Body of pancreas (tissue), 4 donors: Measurements from ENCODE around the gene IMP4. TPM values are rescaled to one million over a fixed set of nuclear protein-coding genes. Genes with fewer than 3 reads are reported as not detected.
A peak's percentile ranks its signal among the peaks of the same experiment; 100 is the strongest.

Experiments used
- ATAC-seq: fragments of 150-250 bp; one replicate; pipeline ENCODE4 v1.9.1; 2016
- DNase-seq, 4 donors: peaks; one replicate each; pipeline ENCODE4 v3.0.0-alpha.2; 2019
- H3K27ac ChIP-seq, 4 donors: fragments of 200-600 bp; sonication (generic); 1 replicate in 3 of 4; 2 replicates in 1 of 4; pipeline versions ENCODE4 v1.5.1 to v1.6.1; 2016 to 2019; ENCODE audit warnings: mild to moderate bottlenecking in 1 of 4, mixed read lengths in 1 of 4, moderate library complexity in 1 of 4
- H3K27me3 ChIP-seq, 2 donors: fragments of 200-600 bp; sonication (generic); one replicate each; pipeline ENCODE4 v1.6.0; 2016; ENCODE audit warnings: mild to moderate bottlenecking in 1 of 2
- H3K36me3 ChIP-seq, 2 donors: fragments of 200-600 bp; sonication (generic); replicated peaks in 1 of 2; 2 replicates each; pipeline ENCODE4 v1.5.1; 2016; ENCODE audit warnings: low read depth in 2 of 2; ENCODE audit not compliant: insufficient read depth in 1 of 2
- H3K4me1 ChIP-seq: fragments of 200-600 bp; sonication (generic); one replicate; pipeline ENCODE4 v1.6.0; 2016
- H3K4me3 ChIP-seq, 2 donors: fragments of 200-600 bp; sonication (generic); 1 replicate in 1 of 2; 2 replicates in 1 of 2; pipeline ENCODE4 v1.5.1; 2016 to 2019
- H3K9me3 ChIP-seq, 3 donors: fragments of 200-600 bp; sonication (generic); 1 replicate in 2 of 3; 2 replicates in 1 of 3; pipeline ENCODE4 v1.5.1; 2016
- POLR2A ChIP-seq, 3 donors: fragments of 450-650 bp; IDR thresholded peaks; one replicate each; pipeline ENCODE4 v1.6.1; 2016; ENCODE audit warnings: antibody characterized with exemption in 3 of 3, mild to moderate bottlenecking in 2 of 3
- WGBS, 2 donors: methylation state at CpG; one replicate each; pipeline ENCODE4 v1.1.5; 2017; 5-methylcytosine and 5-hydroxymethylcytosine counted together
- intact Hi-C: fragments of 100-400 bp; cut with DNase I; formaldehyde crosslinking; loops from one replicate; pipeline ENCODE4 v1.15.1; 2023
- total RNA-seq, 2 donors: library from RNA; depleted of rRNA; stranded (reverse); fragments of >200 nt; gene quantifications; one replicate each; pipeline ENCODE4 v1.1.0, GENCODE V29; 2016
- TF ChIP-seq, protein P1 (sequence below), 7 experiments: fragments of 450-650 bp in 4 of 7; fragments of 200-600 bp in 3 of 7; sonication (generic) in 3 of 7; IDR thresholded peaks; one replicate each; pipeline ENCODE4 v1.5.1; 2016 to 2019; ENCODE audit warnings: antibody characterized with exemption in 7 of 7

Gene IMP4
- total RNA-seq, 2 donors from 2014 or later, result 77.5 to 78.1 TPM

- H3K4me1 ChIP-seq, result peaks cover 26% of the 10 kb centered on the region
- no peak for TF ChIP-seq POLR2A (IDR thresholded peaks at IDR 0.05)
- TF ChIP-seq, protein P1, sequence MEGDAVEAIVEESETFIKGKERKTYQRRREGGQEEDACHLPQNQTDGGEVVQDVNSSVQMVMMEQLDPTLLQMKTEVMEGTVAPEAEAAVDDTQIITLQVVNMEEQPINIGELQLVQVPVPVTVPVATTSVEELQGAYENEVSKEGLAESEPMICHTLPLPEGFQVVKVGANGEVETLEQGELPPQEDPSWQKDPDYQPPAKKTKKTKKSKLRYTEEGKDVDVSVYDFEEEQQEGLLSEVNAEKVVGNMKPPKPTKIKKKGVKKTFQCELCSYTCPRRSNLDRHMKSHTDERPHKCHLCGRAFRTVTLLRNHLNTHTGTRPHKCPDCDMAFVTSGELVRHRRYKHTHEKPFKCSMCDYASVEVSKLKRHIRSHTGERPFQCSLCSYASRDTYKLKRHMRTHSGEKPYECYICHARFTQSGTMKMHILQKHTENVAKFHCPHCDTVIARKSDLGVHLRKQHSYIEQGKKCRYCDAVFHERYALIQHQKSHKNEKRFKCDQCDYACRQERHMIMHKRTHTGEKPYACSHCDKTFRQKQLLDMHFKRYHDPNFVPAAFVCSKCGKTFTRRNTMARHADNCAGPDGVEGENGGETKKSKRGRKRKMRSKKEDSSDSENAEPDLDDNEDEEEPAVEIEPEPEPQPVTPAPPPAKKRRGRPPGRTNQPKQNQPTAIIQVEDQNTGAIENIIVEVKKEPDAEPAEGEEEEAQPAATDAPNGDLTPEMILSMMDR (IDR thresholded peaks at IDR 0.05), result no peak
- intact Hi-C loops, result loop anchor here (10.0 kb wide), 1 partner anchor 402 kb away; no protein-coding TSS in a partner anchor
- H3K27ac ChIP-seq, result peak overlapping the region in 2 of 4 donors; percentile 64 to 66
- 70 to 74% methylated on average over 13 of the region's 13 CpGs for WGBS, 2 donors
- H3K4me3 ChIP-seq, result no peak overlapping the region
- H3K9me3 ChIP-seq, result no peaks in the 10 kb centered on the region
- no peak for DNase-seq
- H3K36me3 ChIP-seq, result peaks cover 0 to 5% of the 10 kb centered on the region in 2 donors
- no peaks in the 10 kb centered on the region for H3K27me3 ChIP-seq
- no peak for ATAC-seq
Observed at GRCh38 chr2:130336150-130336876, 6.4 kb upstream of the IMP4 start.

DNA sequence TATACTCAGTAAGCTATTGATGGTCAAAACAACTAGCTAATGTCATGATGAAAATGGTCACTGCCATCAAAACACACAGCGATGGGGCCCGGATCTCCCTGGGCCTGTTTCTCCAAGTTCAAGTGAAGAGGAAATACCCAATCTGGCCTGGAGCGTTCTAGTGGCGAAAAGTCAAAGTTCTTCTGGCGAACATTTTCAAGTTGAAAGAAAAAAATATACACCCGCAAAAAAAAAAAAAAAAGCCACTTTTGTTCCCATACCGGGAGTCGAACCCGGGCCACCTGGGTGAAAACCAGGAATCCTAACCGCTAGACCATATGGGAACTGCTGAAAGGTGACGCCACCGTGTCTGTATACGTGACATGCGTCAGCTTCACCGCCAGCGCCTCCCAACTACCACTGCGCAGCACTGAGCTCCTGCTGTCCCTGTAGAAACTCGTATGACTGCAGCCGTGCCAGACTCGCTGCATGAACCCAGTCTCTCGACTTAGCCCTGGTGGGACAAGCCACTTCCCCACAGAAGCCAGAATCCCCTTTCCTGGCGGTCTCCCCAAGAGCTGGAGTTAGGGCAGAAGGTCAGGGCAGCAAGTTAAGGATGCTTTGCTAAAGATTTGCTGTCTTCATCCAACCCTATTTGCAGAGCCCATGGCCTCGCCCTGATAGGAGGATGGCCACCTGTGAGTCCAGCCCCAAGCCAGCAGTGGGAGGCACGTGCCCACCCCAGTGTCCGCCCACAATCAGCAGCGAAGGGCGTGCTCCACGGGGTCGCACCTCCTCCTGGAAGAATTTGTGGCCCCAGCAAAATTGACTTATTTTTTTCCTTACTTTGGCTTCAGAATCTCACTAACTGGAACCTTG is 5.6 kb upstream of the IMP4 start:
- DNase-seq, result peak; percentile 91 to 95 (median 92)
- WGBS, 2 donors, result 9 to 17% methylated on average over 27 to 29 of the region's 29 CpGs
- H3K9me3 ChIP-seq, result no peaks in the 10 kb centered on the region
- peak in 2 of 3 donors; percentile 52 to 63 for TF ChIP-seq POLR2A (IDR thresholded peaks at IDR 0.05)
- TF ChIP-seq, protein P1 (IDR thresholded peaks at IDR 0.05), result peak in 1 of 7 experiments; percentile 12
- H3K4me3 ChIP-seq, result no peak overlapping the region
- intact Hi-C loops, result loop anchor here (10.0 kb wide), 1 partner anchor 402 kb away; no protein-coding TSS in a partner anchor
- H3K4me1 ChIP-seq, result peaks cover 27% of the 10 kb centered on the region
- H3K36me3 ChIP-seq, result peaks cover 0 to 5% of the 10 kb centered on the region in 2 donors
- H3K27me3 ChIP-seq, result no peaks in the 10 kb centered on the region
- peak; percentile 72 for ATAC-seq
- H3K27ac ChIP-seq, result peak overlapping the region in 3 of 4 donors; percentile 57 to 66 (median 64)

GRCh38 chr2:130337735-130338325 is 4.9 kb upstream of the IMP4 start:
- Histone ChIP-seq H3K27me3 (no peaks in the 10 kb centered on the region), H3K4me1 (peaks cover 20% of the 10 kb centered on the region), H3K36me3 (peaks cover 0 to 5% of the 10 kb centered on the region in 2 donors), H3K27ac (peak overlapping the region in 3 of 4 donors; percentile 57 to 66 (median 64)), H3K9me3 (no peaks in the 10 kb centered on the region), H3K4me3 (no peak overlapping the region)
- WGBS, 2 donors, result 53 to 58% methylated on average over 8 of the region's 8 CpGs
- DNase-seq, result no peak
- TF ChIP-seq, protein P1 (IDR thresholded peaks at IDR 0.05), result no peak
- TF ChIP-seq POLR2A (IDR thresholded peaks at IDR 0.05), result no peak
- intact Hi-C loops, result loop anchor here (10.0 kb wide), 1 partner anchor 403 kb away; no protein-coding TSS in a partner anchor
- ATAC-seq, result no peak

DNA sequence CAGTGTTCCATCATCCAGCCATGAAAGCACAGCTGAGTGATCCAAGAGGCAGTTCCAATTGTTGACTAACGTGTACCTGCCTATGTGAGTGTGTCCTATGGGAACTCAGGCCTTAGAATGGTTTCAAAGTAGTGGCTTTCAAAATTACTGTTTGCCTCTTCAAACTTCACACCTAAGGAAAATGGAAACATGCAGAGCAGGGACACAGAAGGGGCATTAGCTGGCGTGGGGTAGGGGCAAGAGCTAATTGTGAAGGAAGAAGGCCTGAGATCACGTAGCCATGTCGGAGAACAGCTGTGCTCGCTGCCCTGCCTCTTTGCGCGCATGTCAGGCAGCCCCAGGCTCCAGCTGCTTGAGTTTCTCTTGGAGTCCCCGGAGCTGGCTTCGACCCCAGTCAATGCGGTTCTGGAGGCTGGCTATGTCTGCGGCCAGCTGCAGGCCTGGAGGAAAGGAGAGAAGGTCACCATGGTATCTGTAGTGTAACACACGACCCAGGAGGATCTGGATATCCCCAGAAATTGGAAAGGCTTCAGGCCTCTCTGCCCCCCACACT is 3.8 kb upstream of the IMP4 start:
- Histone ChIP-seq H3K4me3 (no peak overlapping the region), H3K4me1 (peaks cover 25% of the 10 kb centered on the region), H3K36me3 (peaks cover 0 to 5% of the 10 kb centered on the region in 2 donors), H3K27me3 (no peaks in the 10 kb centered on the region), H3K9me3 (no peaks in the 10 kb centered on the region), H3K27ac (no peak overlapping the region)
- ATAC-seq (no peak), DNase-seq (no peak)
- 93 to 94% methylated on average over 11 to 12 of the region's 12 CpGs for WGBS, 2 donors
- intact Hi-C loops, result loop anchor here (10.0 kb wide), 1 partner anchor 404 kb away; no protein-coding TSS in a partner anchor
- TF ChIP-seq POLR2A (IDR thresholded peaks at IDR 0.05), result no peak
- TF ChIP-seq, protein P1 (IDR thresholded peaks at IDR 0.05), result no peak
